Anterior cingulate cortex (tissue), 58 donors: ENCODE measurements around the gene DPYD.

Source experiments
- DNase-seq, 58 donors: peaks; one replicate each; lab custom pipeline; 2025; lab: John Stamatoyannopoulos, UW

Gene DPYD

GRCh38 chr1:97034651-97035050 lies 886.2 kb downstream of the DPYD start:
- DNase-seq, result no peak

GRCh38 chr1:97033949-97034348 lies 886.9 kb downstream of the DPYD start:
- no peak for DNase-seq
